Nephron progenitor cell (in vitro differentiated cells): ENCODE data around the gene ZBTB43.
"Not testable (repeated sequence)": the region's sequence is repeated elsewhere in the genome, so short reads cannot be mapped to it uniquely, and the experiment has no call there.

ENCODE experiments used
- DNase-seq: peaks from one replicate; pipeline ENCODE4 v3.0.0; 2021
- H3K27ac Mint-ChIP-seq: 2 replicates; pipeline ENCODE4 v1.8.0; 2021; ENCODE audit warnings: mild to moderate bottlenecking, moderate library complexity, mixed read lengths
- H3K27me3 Mint-ChIP-seq: 2 replicates; pipeline ENCODE4 v1.8.0; 2021; ENCODE audit warnings: mild to moderate bottlenecking, low read depth, mixed read lengths; ENCODE audit not compliant: poor library complexity
- H3K36me3 Mint-ChIP-seq: 2 replicates; pipeline ENCODE4 v1.8.0; 2021; ENCODE audit warnings: low read depth, mixed read lengths
- H3K4me1 Mint-ChIP-seq: 2 replicates; pipeline ENCODE4 v1.8.0; 2021; ENCODE audit warnings: mixed read lengths
- H3K4me3 Mint-ChIP-seq: 2 replicates; pipeline ENCODE4 v1.8.0; 2021; ENCODE audit warnings: mild to moderate bottlenecking, moderate library complexity, mixed read lengths
- H3K9me3 Mint-ChIP-seq: 2 replicates; pipeline ENCODE4 v1.8.0; 2021; ENCODE audit warnings: mild to moderate bottlenecking, moderate library complexity, mixed read lengths
- CTCF ChIP-seq: fragments of 200-600 bp; sonication (generic); IDR thresholded peaks from 2 replicates; pipeline ENCODE4 v1.5.0; 2021; ENCODE audit warnings: antibody characterized with exemption

Gene ZBTB43

GRCh38 chr9:126818482-126818881 is 13.6 kb downstream of the ZBTB43 start:
- H3K4me1 Mint-ChIP-seq: no peaks in the 10 kb centered on the region
- no peak overlapping the region for H3K27ac Mint-ChIP-seq
- no peak for TF ChIP-seq CTCF
- no peak overlapping the region for H3K4me3 Mint-ChIP-seq
- peaks cover 99% of the 10 kb centered on the region for H3K36me3 Mint-ChIP-seq
- H3K27me3 Mint-ChIP-seq: no peaks in the 10 kb centered on the region
- peaks cover 78% of the 10 kb centered on the region for H3K9me3 Mint-ChIP-seq
- DNase-seq: no peak

- peaks cover 68% of the 10 kb centered on the region for H3K9me3 Mint-ChIP-seq
- no peak overlapping the region for H3K4me3 Mint-ChIP-seq
- H3K4me1 Mint-ChIP-seq: no peaks in the 10 kb centered on the region
- H3K36me3 Mint-ChIP-seq: peaks cover 95% of the 10 kb centered on the region
- no peak for DNase-seq
- no peak for TF ChIP-seq CTCF
- no peaks in the 10 kb centered on the region for H3K27me3 Mint-ChIP-seq
- H3K27ac Mint-ChIP-seq: no peak overlapping the region
Observed at GRCh38 chr9:126819482-126819881, 14.6 kb downstream of the ZBTB43 start.

GRCh38 chr9:126822278-126822677 is 17.4 kb downstream of the ZBTB43 start:
- peaks cover 40% of the 10 kb centered on the region for H3K9me3 Mint-ChIP-seq
- no peak for TF ChIP-seq CTCF
- H3K27ac Mint-ChIP-seq: no peak overlapping the region
- H3K4me3 Mint-ChIP-seq: no peak overlapping the region
- DNase-seq: no peak
- H3K36me3 Mint-ChIP-seq: peaks cover 88% of the 10 kb centered on the region
- no peaks in the 10 kb centered on the region for H3K4me1 Mint-ChIP-seq
- no peaks in the 10 kb centered on the region for H3K27me3 Mint-ChIP-seq

- H3K4me3 Mint-ChIP-seq: no peak overlapping the region
- no peak overlapping the region for H3K27ac Mint-ChIP-seq
- H3K36me3 Mint-ChIP-seq: peaks cover 83% of the 10 kb centered on the region
- TF ChIP-seq CTCF: no peak
- H3K27me3 Mint-ChIP-seq: no peaks in the 10 kb centered on the region
- peaks cover 34% of the 10 kb centered on the region for H3K9me3 Mint-ChIP-seq
- no peak for DNase-seq
- H3K4me1 Mint-ChIP-seq: no peaks in the 10 kb centered on the region
Observed at GRCh38 chr9:126822873-126823272, 18.0 kb downstream of the ZBTB43 start.

GRCh38 chr9:126824052-126824451 is 19.2 kb downstream of the ZBTB43 start:
- not testable (repeated sequence) for H3K4me1 Mint-ChIP-seq, DNase-seq, H3K4me3 Mint-ChIP-seq, H3K27ac Mint-ChIP-seq, H3K27me3 Mint-ChIP-seq
- Mint-ChIP-seq H3K36me3 (peaks cover 75% of the 10 kb centered on the region), H3K9me3 (peaks cover 23% of the 10 kb centered on the region)

- no peak for DNase-seq
- Mint-ChIP-seq H3K4me1 (no peaks in the 10 kb centered on the region), H3K27ac (no peak overlapping the region), H3K4me3 (no peak overlapping the region), H3K9me3 (peaks cover under 1% of the 10 kb centered on the region), H3K27me3 (no peaks in the 10 kb centered on the region), H3K36me3 (peaks cover 46% of the 10 kb centered on the region)
- TF ChIP-seq CTCF: no peak
Observed at GRCh38 chr9:126827227-126827626, 22.4 kb downstream of the ZBTB43 start.
